RWPE1 (cell line): ENCODE data around the gene RBM14.

Experiments
- CTCF ChIA-PET: fragments of 350-600 bp; sonication (Branson Sonifier 250); formaldehyde crosslinking; extraction: SDS; loops from one replicate; lab custom pipeline; 2021; lab: Yijun Ruan, JAX
- POLR2A ChIA-PET: fragments of 400-600 bp; formaldehyde crosslinking; extraction: SDS; loops from one replicate; lab custom pipeline; 2020; ENCODE audit warnings: antibody characterized with exemption; ENCODE audit not compliant: low non-redundant PET; lab: Yijun Ruan, JAX
- DNase-seq: peaks from one replicate; pipeline ENCODE4 v3.0.0; 2012; ENCODE audit warnings: low spot score
- H3K27ac ChIP-seq: fragments of 450-650 bp; 2 replicates; pipeline ENCODE4 v1.5.1; 2017
- TF ChIP-seq, protein P1 (sequence below): fragments of 450-650 bp; conservative IDR thresholded peaks from 2 replicates; pipeline ENCODE4 v1.5.1; 2017; ENCODE audit warnings: low read depth, mild to moderate bottlenecking

The RBM14 gene

GRCh38 chr11:66616379-66617154, at the start of gene RBM14:
Gene RBM14 (plus strand): TSS chr11:66616630. CDS start chr11:66616721, 91 bp downstream.
- DNase-seq, result peak; percentile 99
- H3K27ac ChIP-seq, result peak within 1 kb of the TSS; percentile 95
- POLR2A ChIA-PET, result interaction anchor here (0.6 to 1.8 kb wide), 10 partner anchors 10 to 268 kb away, joined by 3 to 16 read pairs (median 4); partner anchors contain the start of genes CCDC87, CCS, RBM4 and RBM4B
- CTCF ChIA-PET, result interaction anchor here (0.8 kb wide), 2 partner anchors 11 to 24 kb away, joined by 3 read pairs; partner anchors contain the start of genes CCDC87 and CCS
- TF ChIP-seq, protein P1, sequence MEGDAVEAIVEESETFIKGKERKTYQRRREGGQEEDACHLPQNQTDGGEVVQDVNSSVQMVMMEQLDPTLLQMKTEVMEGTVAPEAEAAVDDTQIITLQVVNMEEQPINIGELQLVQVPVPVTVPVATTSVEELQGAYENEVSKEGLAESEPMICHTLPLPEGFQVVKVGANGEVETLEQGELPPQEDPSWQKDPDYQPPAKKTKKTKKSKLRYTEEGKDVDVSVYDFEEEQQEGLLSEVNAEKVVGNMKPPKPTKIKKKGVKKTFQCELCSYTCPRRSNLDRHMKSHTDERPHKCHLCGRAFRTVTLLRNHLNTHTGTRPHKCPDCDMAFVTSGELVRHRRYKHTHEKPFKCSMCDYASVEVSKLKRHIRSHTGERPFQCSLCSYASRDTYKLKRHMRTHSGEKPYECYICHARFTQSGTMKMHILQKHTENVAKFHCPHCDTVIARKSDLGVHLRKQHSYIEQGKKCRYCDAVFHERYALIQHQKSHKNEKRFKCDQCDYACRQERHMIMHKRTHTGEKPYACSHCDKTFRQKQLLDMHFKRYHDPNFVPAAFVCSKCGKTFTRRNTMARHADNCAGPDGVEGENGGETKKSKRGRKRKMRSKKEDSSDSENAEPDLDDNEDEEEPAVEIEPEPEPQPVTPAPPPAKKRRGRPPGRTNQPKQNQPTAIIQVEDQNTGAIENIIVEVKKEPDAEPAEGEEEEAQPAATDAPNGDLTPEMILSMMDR, result no peak

DNA sequence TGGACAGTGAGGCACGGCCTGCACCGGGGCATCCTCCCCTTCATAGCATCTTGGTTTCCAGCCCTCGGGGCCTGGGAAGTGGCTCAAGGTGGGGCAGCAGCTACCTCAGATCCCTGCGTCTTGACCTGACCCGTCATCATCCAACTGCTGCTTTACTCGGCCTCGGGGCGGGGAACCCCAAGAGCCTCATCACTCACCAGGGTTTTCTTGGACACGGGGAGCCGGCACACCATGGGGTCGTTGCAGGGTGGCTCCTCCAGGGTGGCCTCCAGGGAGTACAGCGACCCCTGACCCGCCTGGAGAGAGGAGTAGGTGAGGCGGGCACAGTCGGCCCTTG, 48.7 kb upstream of the RBM14 start:
- CTCF ChIA-PET, result interaction anchor here (1.5 kb wide), 1 partner anchor 24 kb away, joined by 5 read pairs; no protein-coding TSS in a partner anchor
- POLR2A ChIA-PET, result interaction anchor here (0.6 kb wide), 1 partner anchor 35 kb away, joined by 3 read pairs; no protein-coding TSS in a partner anchor
- DNase-seq, result no peak
- H3K27ac ChIP-seq, result peak overlapping the region; percentile 62; the same call in 1 of the 2 replicates
- TF ChIP-seq, protein P1, result no peak

- POLR2A ChIA-PET, result interaction anchor here (0.6 kb wide), 1 partner anchor 36 kb away, joined by 3 read pairs; no protein-coding TSS in a partner anchor
- TF ChIP-seq, protein P1, result no peak
- CTCF ChIA-PET, result interaction anchor here (1.5 to 1.7 kb wide), 2 partner anchors 10 to 24 kb away, joined by 4 to 5 read pairs; no protein-coding TSS in a partner anchor
- DNase-seq, result peak; percentile 96
- peak within 1 kb of the TSS; percentile 62 for H3K27ac ChIP-seq
Measured at GRCh38 chr11:66568124-66568916, 48.1 kb upstream of the RBM14 start, which contains the start of gene CTSF. Gene CTSF (minus strand): TSS chr11:66568606. CDS start chr11:66568486, 120 bp downstream.

DNA sequence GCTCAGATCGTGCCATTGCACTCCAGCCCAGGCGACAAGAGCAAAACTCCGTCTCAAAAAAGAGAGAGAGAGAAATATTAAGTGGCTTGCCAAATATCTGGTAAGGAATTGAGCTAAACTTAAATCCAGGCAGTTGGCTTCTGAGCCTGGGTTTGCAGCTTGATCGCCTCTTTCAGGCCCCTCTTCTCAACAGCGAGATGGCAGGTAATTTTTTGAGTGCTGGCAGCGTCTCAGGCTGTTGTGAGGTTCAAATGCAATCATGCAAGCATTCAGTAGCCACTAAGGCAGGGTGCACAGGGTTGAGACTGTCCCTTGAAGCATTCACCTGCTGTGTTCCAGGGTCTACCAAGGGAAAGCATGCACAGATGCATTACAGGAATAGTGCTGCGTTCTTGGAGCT, 47.4 kb upstream of the RBM14 start:
- CTCF ChIA-PET, result interaction anchor here (1.7 kb wide), 1 partner anchor 9 kb away, joined by 4 read pairs; no protein-coding TSS in a partner anchor
- no peak for DNase-seq
- peak overlapping the region; percentile 62 for H3K27ac ChIP-seq
- TF ChIP-seq, protein P1, result no peak
- POLR2A ChIA-PET, result no interaction called here

GRCh38 chr11:66570079-66570849, 46.2 kb upstream of the RBM14 start:
- CTCF ChIA-PET, result no interaction called here
- no peak overlapping the region for H3K27ac ChIP-seq
- DNase-seq, result no peak
- TF ChIP-seq, protein P1, result no peak
- POLR2A ChIA-PET, result no interaction called here
